ENCODE data around the gene PHIP. TPM values are rescaled to one million over a fixed set of nuclear protein-coding genes. Genes with fewer than 3 reads are reported as not detected.

PHIP gene
- total RNA-seq, 1 experiment from 2014 or later: 53.6 TPM

DNA sequence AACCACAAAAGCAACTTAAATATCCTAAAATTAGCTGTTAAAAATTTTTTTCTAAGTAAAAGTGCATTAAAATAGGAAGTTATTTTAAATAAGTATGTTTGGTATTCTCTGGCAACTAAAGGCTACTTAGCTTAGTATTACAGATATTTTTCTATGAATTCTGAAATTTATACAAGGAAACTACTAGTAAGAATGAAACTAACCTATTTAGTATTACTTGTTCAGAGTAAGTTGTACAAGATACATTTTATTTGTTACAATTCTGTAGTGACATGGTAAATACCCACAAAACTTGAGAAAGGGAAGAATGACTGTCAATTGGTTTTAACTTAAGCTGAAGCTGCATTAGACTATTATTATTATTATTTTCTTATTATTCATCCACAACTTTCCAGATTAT lies 6.5 kb downstream of the PHIP start:
- H3K23ac ChIP-seq (ENCODE audit: insufficient read length, low read depth, low read length): no peak overlapping the region
- H2BK12ac ChIP-seq (ENCODE audit: insufficient read length, low read depth, low read length): no peak overlapping the region
- no peak overlapping the region for H3K4me2 ChIP-seq (ENCODE audit: insufficient read depth, insufficient read length, low read length)
- H3K27ac Mint-ChIP-seq: no peak overlapping the region
- H3K56ac ChIP-seq (ENCODE audit: insufficient read length, low read depth, low read length): no peak overlapping the region
- H3K4me1 Mint-ChIP-seq: peaks cover 34 to 41% of the 10 kb centered on the region in 2 experiments
- H2BK5ac ChIP-seq (ENCODE audit: insufficient read length, low read length): no peak overlapping the region
- no peak overlapping the region for H4K5ac ChIP-seq (ENCODE audit: insufficient read length, low read depth, low read length)
- no peak overlapping the region for H2AK5ac ChIP-seq (ENCODE audit: insufficient read length, low read length)
- no peak overlapping the region for H2BK15ac ChIP-seq (ENCODE audit: low read depth, low read length)
- peaks cover 12 to 24% (median 19%) of the 10 kb centered on the region in 3 experiments; a peak in 6 of 7 replicates for H3K36me3 Mint-ChIP-seq (ENCODE audit: insufficient read depth in 1 of 3, low read depth in 3 of 3)
- H2AFZ ChIP-seq (ENCODE audit: low read length): no peak overlapping the region
- no peak overlapping the region for H3K14ac ChIP-seq (ENCODE audit: insufficient read depth, low read length)
- H3K18ac ChIP-seq (ENCODE audit: insufficient read length, low read depth, low read length): no peak overlapping the region
- no peaks in the 10 kb centered on the region for H3K27me3 Mint-ChIP-seq (ENCODE audit: low read depth)
- TF ChIP-seq, protein P1, sequence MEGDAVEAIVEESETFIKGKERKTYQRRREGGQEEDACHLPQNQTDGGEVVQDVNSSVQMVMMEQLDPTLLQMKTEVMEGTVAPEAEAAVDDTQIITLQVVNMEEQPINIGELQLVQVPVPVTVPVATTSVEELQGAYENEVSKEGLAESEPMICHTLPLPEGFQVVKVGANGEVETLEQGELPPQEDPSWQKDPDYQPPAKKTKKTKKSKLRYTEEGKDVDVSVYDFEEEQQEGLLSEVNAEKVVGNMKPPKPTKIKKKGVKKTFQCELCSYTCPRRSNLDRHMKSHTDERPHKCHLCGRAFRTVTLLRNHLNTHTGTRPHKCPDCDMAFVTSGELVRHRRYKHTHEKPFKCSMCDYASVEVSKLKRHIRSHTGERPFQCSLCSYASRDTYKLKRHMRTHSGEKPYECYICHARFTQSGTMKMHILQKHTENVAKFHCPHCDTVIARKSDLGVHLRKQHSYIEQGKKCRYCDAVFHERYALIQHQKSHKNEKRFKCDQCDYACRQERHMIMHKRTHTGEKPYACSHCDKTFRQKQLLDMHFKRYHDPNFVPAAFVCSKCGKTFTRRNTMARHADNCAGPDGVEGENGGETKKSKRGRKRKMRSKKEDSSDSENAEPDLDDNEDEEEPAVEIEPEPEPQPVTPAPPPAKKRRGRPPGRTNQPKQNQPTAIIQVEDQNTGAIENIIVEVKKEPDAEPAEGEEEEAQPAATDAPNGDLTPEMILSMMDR (conservative IDR thresholded peaks at IDR 0.05): no peak
- peaks cover 3% of the 10 kb centered on the region for H3K79me1 ChIP-seq (ENCODE audit: insufficient read depth, low read depth, low read length, poor library complexity, severe bottlenecking)
- H3K27ac ChIP-seq (ENCODE audit: insufficient read length, low read depth, low read length): no peak overlapping the region
- no peak overlapping the region for H4K8ac ChIP-seq (replicated peaks; ENCODE audit: insufficient read length, low read depth, low read length)
- no peak overlapping the region for H3K4ac ChIP-seq (ENCODE audit: low read depth, low read length)
- H3K23me2 ChIP-seq (ENCODE audit: insufficient read length, low read depth, low read length, poor library complexity, severe bottlenecking): peaks cover 3% of the 10 kb centered on the region
- no peaks in the 10 kb centered on the region for H3K4me1 ChIP-seq (ENCODE audit: insufficient read depth, low read length)
- peaks cover 26% of the 10 kb centered on the region; the same call in 1 of the 2 replicates for H3K79me2 ChIP-seq (ENCODE audit: insufficient read depth, low read length)
- no peak for DNase-seq
- no peaks in the 10 kb centered on the region for H3K9me3 ChIP-seq (ENCODE audit: control insufficient read depth, low read depth, low read length)
- no peak overlapping the region for H3K9ac ChIP-seq (ENCODE audit: extremely low read depth, insufficient read length, low read length)
- H2BK120ac ChIP-seq (ENCODE audit: low read depth, low read length, poor library complexity, severe bottlenecking): no peak overlapping the region
- no peaks in the 10 kb centered on the region; a peak in 1 of 5 replicates for H3K9me3 Mint-ChIP-seq
- H3K27me3 ChIP-seq (ENCODE audit: insufficient read depth, low read length): no peaks in the 10 kb centered on the region
- no peak overlapping the region for H4K91ac ChIP-seq (ENCODE audit: insufficient read length, low read depth, low read length)
- H4K20me1 ChIP-seq (ENCODE audit: control insufficient read depth, insufficient read depth, insufficient read length): no peaks in the 10 kb centered on the region
- H2BK20ac ChIP-seq (ENCODE audit: low read depth, low read length, poor library complexity, severe bottlenecking): no peak overlapping the region
- H3T11ph ChIP-seq (ENCODE audit: low read length): no peak overlapping the region
- H3K4me3 Mint-ChIP-seq: no peak overlapping the region

Data from H9 (cell line).